ENCODE results near the gene RUVBL1. TPM values are rescaled to one million over a fixed set of nuclear protein-coding genes. Genes with fewer than 3 reads are reported as not detected.
A peak's percentile ranks its signal among the peaks of the same experiment; 100 is the strongest.

RUVBL1 gene
- total RNA-seq, 1 donor from 2014 or later: 18.8 TPM

GRCh38 chr3:128066114-128066513, 57.5 kb downstream of the RUVBL1 start:
- DNase-seq (ENCODE audit: low spot score): no peak
- Mint-ChIP-seq H3K4me3 (ENCODE audit: unreplicated experiment) (no peak overlapping the region), H3K9me3 (ENCODE audit: low read depth) (no peaks in the 10 kb centered on the region), H3K27ac (ENCODE audit: unreplicated experiment) (peak overlapping the region; percentile 49), H3K27me3 (ENCODE audit: low read depth) (no peaks in the 10 kb centered on the region), H3K4me1 (ENCODE audit: low read depth) (peaks cover 21% of the 10 kb centered on the region), H3K36me3 (ENCODE audit: low read depth) (peaks cover 75% of the 10 kb centered on the region)
- no peak for TF ChIP-seq CTCF (IDR thresholded peaks at IDR 0.05)

- DNase-seq (ENCODE audit: low spot score): no peak
- H3K4me3 Mint-ChIP-seq (ENCODE audit: unreplicated experiment): no peak overlapping the region
- peaks cover 79% of the 10 kb centered on the region for H3K36me3 Mint-ChIP-seq (ENCODE audit: low read depth)
- TF ChIP-seq CTCF (IDR thresholded peaks at IDR 0.05): no peak
- no peaks in the 10 kb centered on the region for H3K27me3 Mint-ChIP-seq (ENCODE audit: low read depth)
- peak overlapping the region; percentile 1 for H3K27ac Mint-ChIP-seq (ENCODE audit: unreplicated experiment)
- H3K9me3 Mint-ChIP-seq (ENCODE audit: low read depth): no peaks in the 10 kb centered on the region
- peaks cover 32% of the 10 kb centered on the region for H3K4me1 Mint-ChIP-seq (ENCODE audit: low read depth)
Observed at GRCh38 chr3:128064962-128065361, 58.6 kb downstream of the RUVBL1 start.

GRCh38 chr3:128063865-128064264, 59.7 kb downstream of the RUVBL1 start:
- DNase-seq (ENCODE audit: low spot score): no peak
- H3K9me3 Mint-ChIP-seq (ENCODE audit: low read depth): no peaks in the 10 kb centered on the region
- no peak for TF ChIP-seq CTCF (IDR thresholded peaks at IDR 0.05)
- no peaks in the 10 kb centered on the region for H3K27me3 Mint-ChIP-seq (ENCODE audit: low read depth)
- H3K36me3 Mint-ChIP-seq (ENCODE audit: low read depth): peaks cover 78% of the 10 kb centered on the region
- no peak overlapping the region for H3K27ac Mint-ChIP-seq (ENCODE audit: unreplicated experiment)
- peaks cover 39% of the 10 kb centered on the region for H3K4me1 Mint-ChIP-seq (ENCODE audit: low read depth)
- H3K4me3 Mint-ChIP-seq (ENCODE audit: unreplicated experiment): no peak overlapping the region

GRCh38 chr3:128062033-128062745, 61.4 kb downstream of the RUVBL1 start:
- Mint-ChIP-seq H3K4me3 (ENCODE audit: unreplicated experiment) (no peak overlapping the region), H3K36me3 (ENCODE audit: low read depth) (peaks cover 64% of the 10 kb centered on the region), H3K27me3 (ENCODE audit: low read depth) (no peaks in the 10 kb centered on the region), H3K27ac (ENCODE audit: unreplicated experiment) (peak overlapping the region; percentile 96), H3K9me3 (ENCODE audit: low read depth) (no peaks in the 10 kb centered on the region), H3K4me1 (ENCODE audit: low read depth) (peaks cover 42% of the 10 kb centered on the region)
- DNase-seq (ENCODE audit: low spot score): no peak
- TF ChIP-seq CTCF (IDR thresholded peaks at IDR 0.05): no peak

GRCh38 chr3:128060473-128061381, 62.9 kb downstream of the RUVBL1 start:
- TF ChIP-seq CTCF (IDR thresholded peaks at IDR 0.05): peak; percentile 38
- Mint-ChIP-seq H3K27me3 (ENCODE audit: low read depth) (no peaks in the 10 kb centered on the region), H3K9me3 (ENCODE audit: low read depth) (no peaks in the 10 kb centered on the region), H3K4me1 (ENCODE audit: low read depth) (peaks cover 50% of the 10 kb centered on the region), H3K4me3 (ENCODE audit: unreplicated experiment) (no peak overlapping the region), H3K36me3 (ENCODE audit: low read depth) (peaks cover 62% of the 10 kb centered on the region), H3K27ac (ENCODE audit: unreplicated experiment) (peak overlapping the region; percentile 96)
- no peak for DNase-seq (ENCODE audit: low spot score)

Data from chondrocyte (in vitro differentiated cells).